ENCODE measurements around the gene C16orf92. TPM values are rescaled to one million over a fixed set of nuclear protein-coding genes. Genes with fewer than 3 reads are reported as not detected.
A peak's percentile ranks its signal among the peaks of the same experiment; 100 is the strongest.

The C16orf92 gene
- total and polyA plus RNA-seq, 2 of the 13 experiments (the other 11 are each of a cell fraction or from before 2014, with no cell fraction given): not detected

DNA sequence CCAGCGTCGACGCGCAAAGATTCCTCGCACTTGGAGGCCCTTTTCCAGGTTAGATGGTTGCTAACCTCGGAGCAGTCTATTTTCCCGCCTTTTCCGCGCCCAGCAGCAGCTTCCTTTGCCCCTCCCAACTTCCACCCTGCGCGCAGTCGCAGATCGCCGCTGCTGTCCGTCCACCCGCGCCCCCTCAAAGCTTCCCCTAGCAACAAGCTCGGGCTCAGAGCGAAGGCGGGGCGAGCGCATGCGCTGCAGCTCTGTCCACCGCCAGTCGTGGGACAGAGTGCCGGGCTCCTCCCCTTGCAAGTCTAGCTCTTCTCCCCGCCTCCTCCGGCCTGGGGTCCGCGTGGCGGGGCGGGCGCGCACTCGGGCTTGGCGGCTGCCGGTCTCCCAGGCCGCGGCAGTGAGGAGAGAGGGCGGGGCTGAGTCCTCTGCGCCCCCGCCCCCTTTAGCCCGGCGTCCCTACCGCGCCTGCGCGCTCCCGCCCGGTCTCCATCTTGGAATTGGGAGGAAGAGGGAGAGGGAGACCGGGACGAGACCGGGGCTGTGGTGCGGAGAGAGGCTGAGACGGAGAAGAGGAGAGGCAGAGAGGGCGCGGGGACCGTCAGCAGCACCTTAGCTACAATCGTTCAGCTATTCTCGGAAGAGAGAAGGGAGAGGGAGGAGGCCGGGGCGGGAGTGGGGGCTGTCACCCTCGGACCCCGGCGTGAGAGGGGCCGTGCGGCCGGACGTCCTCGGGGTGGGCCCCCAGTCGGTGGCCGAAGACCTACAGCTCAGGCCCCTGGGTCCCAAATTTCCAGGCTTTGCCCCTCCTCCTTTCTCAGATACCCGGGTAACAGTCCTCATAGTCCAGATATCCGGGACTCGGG is 49.4 kb upstream of the C16orf92 start, which contains the start of gene TAOK2 (continued):
- TF ChIP-seq ZNF251 (CRISPR knock-in tag; IDR thresholded peaks at IDR 0.05) (no peak), RFX1 (IDR thresholded peaks at IDR 0.05) (peak; percentile 89), ZNF225 (CRISPR knock-in tag; IDR thresholded peaks at IDR 0.05) (0 out of 2 replicates have a peak, but pooled peaks have one; percentile 33), POLR2AphosphoS2 (IDR thresholded peaks at IDR 0.05; ENCODE audit: low read depth, low read length) (0 out of 2 replicates have a peak, but pooled peaks have one; percentile 42), ELF1 (CRISPR knock-in tag; IDR thresholded peaks at IDR 0.05) (0 out of 2 replicates have a peak, but pooled peaks have one; percentile 27), ZFAT (CRISPR knock-in tag; conservative IDR thresholded peaks at IDR 0.05) (no peak), SIN3A (IDR thresholded peaks at IDR 0.05; ENCODE audit: borderline replicate concordance, low read depth, low read length) (peak; percentile 89; the same call in 1 of the 2 replicates), NR1H2 (CRISPR knock-in tag; IDR thresholded peaks at IDR 0.05; ENCODE audit: borderline replicate concordance, low read depth) (no peak), ZBTB7A (CRISPR knock-in tag; IDR thresholded peaks at IDR 0.05) (peak; percentile 37; the same call in 1 of the 2 replicates), FOSL1 (CRISPR knock-in tag; IDR thresholded peaks at IDR 0.05; ENCODE audit: borderline replicate concordance) (no peak), CEBPG (CRISPR knock-in tag; IDR thresholded peaks at IDR 0.05) (no peak), ZFP1 (CRISPR knock-in tag; IDR thresholded peaks at IDR 0.05) (no peak)
- TF ChIP-seq, protein P1, sequence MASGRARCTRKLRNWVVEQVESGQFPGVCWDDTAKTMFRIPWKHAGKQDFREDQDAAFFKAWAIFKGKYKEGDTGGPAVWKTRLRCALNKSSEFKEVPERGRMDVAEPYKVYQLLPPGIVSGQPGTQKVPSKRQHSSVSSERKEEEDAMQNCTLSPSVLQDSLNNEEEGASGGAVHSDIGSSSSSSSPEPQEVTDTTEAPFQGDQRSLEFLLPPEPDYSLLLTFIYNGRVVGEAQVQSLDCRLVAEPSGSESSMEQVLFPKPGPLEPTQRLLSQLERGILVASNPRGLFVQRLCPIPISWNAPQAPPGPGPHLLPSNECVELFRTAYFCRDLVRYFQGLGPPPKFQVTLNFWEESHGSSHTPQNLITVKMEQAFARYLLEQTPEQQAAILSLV (CRISPR knock-in tag; IDR thresholded peaks at IDR 0.05; ENCODE audit: borderline replicate concordance): no peak; the same call in 1 of the 2 replicates
- TF ChIP-seq, protein P2, sequence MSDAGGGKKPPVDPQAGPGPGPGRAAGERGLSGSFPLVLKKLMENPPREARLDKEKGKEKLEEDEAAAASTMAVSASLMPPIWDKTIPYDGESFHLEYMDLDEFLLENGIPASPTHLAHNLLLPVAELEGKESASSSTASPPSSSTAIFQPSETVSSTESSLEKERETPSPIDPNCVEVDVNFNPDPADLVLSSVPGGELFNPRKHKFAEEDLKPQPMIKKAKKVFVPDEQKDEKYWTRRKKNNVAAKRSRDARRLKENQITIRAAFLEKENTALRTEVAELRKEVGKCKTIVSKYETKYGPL (CRISPR knock-in tag; IDR thresholded peaks at IDR 0.05): peak; percentile 63; the same call in 1 of the 2 replicates
- TF ChIP-seq, protein P3, sequence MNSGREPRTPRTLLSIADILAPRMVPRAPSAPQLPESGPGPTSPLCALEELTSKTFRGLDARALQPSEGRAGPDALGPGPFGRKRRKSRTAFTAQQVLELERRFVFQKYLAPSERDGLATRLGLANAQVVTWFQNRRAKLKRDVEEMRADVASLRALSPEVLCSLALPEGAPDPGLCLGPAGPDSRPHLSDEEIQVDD (CRISPR knock-in tag; IDR thresholded peaks at IDR 0.05; ENCODE audit: borderline replicate concordance): peak; percentile 74; the same call in 1 of the 2 replicates
- TF ChIP-seq, protein P4, sequence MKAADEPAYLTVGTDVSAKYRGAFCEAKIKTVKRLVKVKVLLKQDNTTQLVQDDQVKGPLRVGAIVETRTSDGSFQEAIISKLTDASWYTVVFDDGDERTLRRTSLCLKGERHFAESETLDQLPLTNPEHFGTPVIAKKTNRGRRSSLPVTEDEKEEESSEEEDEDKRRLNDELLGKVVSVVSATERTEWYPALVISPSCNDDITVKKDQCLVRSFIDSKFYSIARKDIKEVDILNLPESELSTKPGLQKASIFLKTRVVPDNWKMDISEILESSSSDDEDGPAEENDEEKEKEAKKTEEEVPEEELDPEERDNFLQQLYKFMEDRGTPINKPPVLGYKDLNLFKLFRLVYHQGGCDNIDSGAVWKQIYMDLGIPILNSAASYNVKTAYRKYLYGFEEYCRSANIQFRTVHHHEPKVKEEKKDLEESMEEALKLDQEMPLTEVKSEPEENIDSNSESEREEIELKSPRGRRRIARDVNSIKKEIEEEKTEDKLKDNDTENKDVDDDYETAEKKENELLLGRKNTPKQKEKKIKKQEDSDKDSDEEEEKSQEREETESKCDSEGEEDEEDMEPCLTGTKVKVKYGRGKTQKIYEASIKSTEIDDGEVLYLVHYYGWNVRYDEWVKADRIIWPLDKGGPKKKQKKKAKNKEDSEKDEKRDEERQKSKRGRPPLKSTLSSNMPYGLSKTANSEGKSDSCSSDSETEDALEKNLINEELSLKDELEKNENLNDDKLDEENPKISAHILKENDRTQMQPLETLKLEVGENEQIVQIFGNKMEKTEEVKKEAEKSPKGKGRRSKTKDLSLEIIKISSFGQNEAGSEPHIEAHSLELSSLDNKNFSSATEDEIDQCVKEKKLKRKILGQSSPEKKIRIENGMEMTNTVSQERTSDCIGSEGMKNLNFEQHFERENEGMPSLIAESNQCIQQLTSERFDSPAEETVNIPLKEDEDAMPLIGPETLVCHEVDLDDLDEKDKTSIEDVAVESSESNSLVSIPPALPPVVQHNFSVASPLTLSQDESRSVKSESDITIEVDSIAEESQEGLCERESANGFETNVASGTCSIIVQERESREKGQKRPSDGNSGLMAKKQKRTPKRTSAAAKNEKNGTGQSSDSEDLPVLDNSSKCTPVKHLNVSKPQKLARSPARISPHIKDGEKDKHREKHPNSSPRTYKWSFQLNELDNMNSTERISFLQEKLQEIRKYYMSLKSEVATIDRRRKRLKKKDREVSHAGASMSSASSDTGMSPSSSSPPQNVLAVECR (CRISPR knock-in tag; IDR thresholded peaks at IDR 0.05; ENCODE audit: borderline replicate concordance): peak; percentile 94
- TF ChIP-seq, protein P5, sequence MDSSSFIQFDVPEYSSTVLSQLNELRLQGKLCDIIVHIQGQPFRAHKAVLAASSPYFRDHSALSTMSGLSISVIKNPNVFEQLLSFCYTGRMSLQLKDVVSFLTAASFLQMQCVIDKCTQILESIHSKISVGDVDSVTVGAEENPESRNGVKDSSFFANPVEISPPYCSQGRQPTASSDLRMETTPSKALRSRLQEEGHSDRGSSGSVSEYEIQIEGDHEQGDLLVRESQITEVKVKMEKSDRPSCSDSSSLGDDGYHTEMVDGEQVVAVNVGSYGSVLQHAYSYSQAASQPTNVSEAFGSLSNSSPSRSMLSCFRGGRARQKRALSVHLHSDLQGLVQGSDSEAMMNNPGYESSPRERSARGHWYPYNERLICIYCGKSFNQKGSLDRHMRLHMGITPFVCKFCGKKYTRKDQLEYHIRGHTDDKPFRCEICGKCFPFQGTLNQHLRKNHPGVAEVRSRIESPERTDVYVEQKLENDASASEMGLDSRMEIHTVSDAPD (CRISPR knock-in tag; IDR thresholded peaks at IDR 0.05): peak; percentile 11; the same call in 1 of the 2 replicates
- TF ChIP-seq, protein P6, sequence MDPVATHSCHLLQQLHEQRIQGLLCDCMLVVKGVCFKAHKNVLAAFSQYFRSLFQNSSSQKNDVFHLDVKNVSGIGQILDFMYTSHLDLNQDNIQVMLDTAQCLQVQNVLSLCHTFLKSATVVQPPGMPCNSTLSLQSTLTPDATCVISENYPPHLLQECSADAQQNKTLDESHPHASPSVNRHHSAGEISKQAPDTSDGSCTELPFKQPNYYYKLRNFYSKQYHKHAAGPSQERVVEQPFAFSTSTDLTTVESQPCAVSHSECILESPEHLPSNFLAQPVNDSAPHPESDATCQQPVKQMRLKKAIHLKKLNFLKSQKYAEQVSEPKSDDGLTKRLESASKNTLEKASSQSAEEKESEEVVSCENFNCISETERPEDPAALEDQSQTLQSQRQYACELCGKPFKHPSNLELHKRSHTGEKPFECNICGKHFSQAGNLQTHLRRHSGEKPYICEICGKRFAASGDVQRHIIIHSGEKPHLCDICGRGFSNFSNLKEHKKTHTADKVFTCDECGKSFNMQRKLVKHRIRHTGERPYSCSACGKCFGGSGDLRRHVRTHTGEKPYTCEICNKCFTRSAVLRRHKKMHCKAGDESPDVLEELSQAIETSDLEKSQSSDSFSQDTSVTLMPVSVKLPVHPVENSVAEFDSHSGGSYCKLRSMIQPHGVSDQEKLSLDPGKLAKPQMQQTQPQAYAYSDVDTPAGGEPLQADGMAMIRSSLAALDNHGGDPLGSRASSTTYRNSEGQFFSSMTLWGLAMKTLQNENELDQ (CRISPR knock-in tag; IDR thresholded peaks at IDR 0.05; ENCODE audit: borderline replicate concordance): peak; percentile 18; the same call in 1 of the 2 replicates
